PFSK-1 (cell line): ENCODE data around the gene NIPAL3.

ENCODE experiments used
- FOXP2 ChIP-seq: optimal IDR thresholded peaks from 2 replicates; pipeline ENCODE3; 2011; ENCODE audit warnings: borderline replicate concordance, control low read depth, inconsistent platforms; ENCODE audit not compliant: insufficient read depth; ENCODE audit errors: extremely low read length, extremely low read depth
- POLR2AphosphoS5 ChIP-seq: IDR thresholded peaks from 2 replicates; pipeline ENCODE4 v1.6.1; 2012; ENCODE audit warnings: low read depth, mild to moderate bottlenecking, control low read depth, low read length, moderate library complexity
- SIN3A ChIP-seq: IDR thresholded peaks from 2 replicates; pipeline ENCODE4 v1.6.1; 2012; ENCODE audit warnings: mild to moderate bottlenecking, low read length, moderate library complexity, borderline replicate concordance; ENCODE audit not compliant: insufficient read depth
- TAF1 ChIP-seq: IDR thresholded peaks from 2 replicates; pipeline ENCODE4 v1.6.1; 2012; ENCODE audit warnings: low read length, control low read depth, borderline replicate concordance; ENCODE audit not compliant: insufficient read depth
- TF ChIP-seq, protein P1 (sequence below), 2 experiments: IDR thresholded peaks; 2 replicates each; pipeline versions ENCODE4 v1.6.1 to v1.8.0; 2011 to 2012; ENCODE audit warnings: low read depth in 2 of 2, low read length in 2 of 2, control low read depth in 1 of 2, inconsistent platforms in 1 of 2, mild to moderate bottlenecking in 1 of 2, moderate library complexity in 1 of 2; ENCODE audit not compliant: insufficient read depth in 1 of 2

The NIPAL3 gene

DNA sequence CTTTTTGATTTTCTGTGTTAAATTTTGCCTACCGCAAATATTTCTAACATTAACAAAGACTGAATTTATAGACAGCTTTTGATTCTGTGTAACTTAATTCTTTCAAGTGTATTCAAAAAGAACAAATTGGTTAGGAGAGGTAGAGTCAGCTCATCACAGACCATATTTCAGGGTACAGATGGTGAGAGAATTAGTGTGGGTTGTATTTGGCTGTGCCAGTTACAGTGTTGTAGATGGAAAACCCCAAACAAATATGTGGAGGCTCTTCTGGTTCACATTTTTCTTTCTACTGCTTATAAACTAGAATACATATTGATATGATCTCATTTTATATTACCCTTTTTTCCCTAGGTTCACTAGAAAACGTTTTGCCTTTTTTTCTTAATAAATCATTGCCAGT lies 98.1 kb downstream of the NIPAL3 start:
- no peak for TF ChIP-seq TAF1
- TF ChIP-seq FOXP2 = no peak
- no peak for TF ChIP-seq SIN3A
- no peak for TF ChIP-seq POLR2AphosphoS5
- TF ChIP-seq, protein P1, sequence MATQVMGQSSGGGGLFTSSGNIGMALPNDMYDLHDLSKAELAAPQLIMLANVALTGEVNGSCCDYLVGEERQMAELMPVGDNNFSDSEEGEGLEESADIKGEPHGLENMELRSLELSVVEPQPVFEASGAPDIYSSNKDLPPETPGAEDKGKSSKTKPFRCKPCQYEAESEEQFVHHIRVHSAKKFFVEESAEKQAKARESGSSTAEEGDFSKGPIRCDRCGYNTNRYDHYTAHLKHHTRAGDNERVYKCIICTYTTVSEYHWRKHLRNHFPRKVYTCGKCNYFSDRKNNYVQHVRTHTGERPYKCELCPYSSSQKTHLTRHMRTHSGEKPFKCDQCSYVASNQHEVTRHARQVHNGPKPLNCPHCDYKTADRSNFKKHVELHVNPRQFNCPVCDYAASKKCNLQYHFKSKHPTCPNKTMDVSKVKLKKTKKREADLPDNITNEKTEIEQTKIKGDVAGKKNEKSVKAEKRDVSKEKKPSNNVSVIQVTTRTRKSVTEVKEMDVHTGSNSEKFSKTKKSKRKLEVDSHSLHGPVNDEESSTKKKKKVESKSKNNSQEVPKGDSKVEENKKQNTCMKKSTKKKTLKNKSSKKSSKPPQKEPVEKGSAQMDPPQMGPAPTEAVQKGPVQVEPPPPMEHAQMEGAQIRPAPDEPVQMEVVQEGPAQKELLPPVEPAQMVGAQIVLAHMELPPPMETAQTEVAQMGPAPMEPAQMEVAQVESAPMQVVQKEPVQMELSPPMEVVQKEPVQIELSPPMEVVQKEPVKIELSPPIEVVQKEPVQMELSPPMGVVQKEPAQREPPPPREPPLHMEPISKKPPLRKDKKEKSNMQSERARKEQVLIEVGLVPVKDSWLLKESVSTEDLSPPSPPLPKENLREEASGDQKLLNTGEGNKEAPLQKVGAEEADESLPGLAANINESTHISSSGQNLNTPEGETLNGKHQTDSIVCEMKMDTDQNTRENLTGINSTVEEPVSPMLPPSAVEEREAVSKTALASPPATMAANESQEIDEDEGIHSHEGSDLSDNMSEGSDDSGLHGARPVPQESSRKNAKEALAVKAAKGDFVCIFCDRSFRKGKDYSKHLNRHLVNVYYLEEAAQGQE (IDR thresholded peaks at IDR 0.05; ENCODE audit: insufficient read depth in 1 of 2, low read depth in 2 of 2, low read length in 2 of 2) = no peak

DNA sequence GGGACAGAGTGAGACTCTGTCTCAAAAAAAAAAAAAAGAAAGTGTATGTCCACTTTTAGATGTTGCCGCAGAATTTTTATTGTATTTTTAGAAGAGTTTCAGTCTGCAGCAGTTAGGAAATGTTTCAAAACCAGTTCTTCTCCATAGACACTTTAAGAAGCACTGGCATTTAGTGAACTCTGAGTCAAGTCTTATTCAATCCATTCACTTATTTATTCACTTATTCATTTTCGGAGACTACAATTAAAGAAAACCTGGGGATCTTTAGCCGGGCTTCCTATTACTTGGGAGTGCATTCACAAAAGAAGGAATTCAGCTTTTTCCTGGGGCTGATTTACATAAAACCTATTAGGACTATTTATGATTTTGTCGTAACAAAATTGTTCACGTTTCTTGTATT lies 99.3 kb downstream of the NIPAL3 start:
- no peak for TF ChIP-seq SIN3A
- no peak for TF ChIP-seq FOXP2
- TF ChIP-seq TAF1 = no peak
- TF ChIP-seq, protein P1 (IDR thresholded peaks at IDR 0.05; ENCODE audit: insufficient read depth in 1 of 2, low read depth in 2 of 2, low read length in 2 of 2) = no peak
- no peak for TF ChIP-seq POLR2AphosphoS5

DNA sequence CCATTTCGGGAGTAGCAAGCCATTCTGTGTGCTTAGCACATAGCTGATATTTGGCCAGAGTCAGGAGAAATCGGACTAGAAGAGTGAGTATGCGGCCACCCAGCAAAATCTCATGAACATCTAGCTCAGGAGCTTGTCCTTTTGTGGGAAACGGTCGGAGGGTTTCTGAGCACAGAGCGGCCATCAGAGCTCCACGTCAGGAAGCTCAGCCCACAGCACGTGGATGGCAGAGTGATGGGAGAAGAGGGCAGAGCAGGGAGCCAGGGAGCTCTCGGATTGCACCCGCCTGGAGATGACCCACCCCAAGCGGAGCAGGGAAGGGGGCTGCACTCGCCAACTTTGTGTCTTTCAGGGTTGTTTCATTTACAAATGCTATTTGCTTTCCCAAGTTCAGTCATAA lies 100.9 kb downstream of the NIPAL3 start:
- TF ChIP-seq SIN3A (no peak), TAF1 (no peak), POLR2AphosphoS5 (no peak), FOXP2 (no peak)
- TF ChIP-seq, protein P1 (IDR thresholded peaks at IDR 0.05; ENCODE audit: insufficient read depth in 1 of 2, low read depth in 2 of 2, low read length in 2 of 2) = no peak

DNA sequence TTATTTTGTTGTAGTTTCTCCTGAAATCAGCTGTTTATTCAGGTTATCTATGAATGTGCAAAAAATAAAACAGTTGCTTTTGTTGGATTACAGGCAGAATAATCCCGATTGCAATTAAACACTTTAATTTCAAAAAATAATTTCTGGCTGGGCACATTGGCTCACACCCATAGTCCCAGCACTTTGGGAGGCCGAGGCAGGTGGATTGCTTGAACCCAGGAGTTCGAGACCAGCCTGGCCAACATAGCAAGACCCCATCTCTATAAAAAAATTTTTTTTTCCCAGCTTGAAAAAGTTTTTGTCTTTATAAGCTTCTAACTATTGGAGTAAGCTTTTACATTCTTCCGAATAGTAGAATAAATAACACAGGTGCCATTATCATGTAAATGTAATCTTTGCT lies 102.3 kb downstream of the NIPAL3 start:
- TF ChIP-seq SIN3A = no peak
- TF ChIP-seq TAF1 = no peak
